Progenitor cell of endocrine pancreas (in vitro differentiated cells): ENCODE results near the gene HAPSTR1. TPM values are rescaled to one million over a fixed set of nuclear protein-coding genes. Genes with fewer than 3 reads are reported as not detected.

Experiments
- DNase-seq: peaks from one replicate; pipeline ENCODE4 v3.0.0; 2021; ENCODE audit warnings: low spot score; ENCODE audit not compliant: unreplicated experiment
- H3K27ac Mint-ChIP-seq: 2 replicates; pipeline ENCODE4 v1.8.0; 2021; ENCODE audit warnings: mild to moderate bottlenecking, moderate library complexity, mixed read lengths
- H3K27me3 Mint-ChIP-seq: 2 replicates; pipeline ENCODE4 v1.8.0; 2021; ENCODE audit warnings: mixed read lengths
- H3K36me3 Mint-ChIP-seq: 2 replicates; pipeline ENCODE4 v1.8.0; 2022; ENCODE audit warnings: mixed read lengths; ENCODE audit not compliant: insufficient read depth
- H3K4me1 Mint-ChIP-seq: 2 replicates; pipeline ENCODE4 v1.8.0; 2021; ENCODE audit warnings: low read depth, mixed read lengths
- H3K4me3 Mint-ChIP-seq: 2 replicates; pipeline ENCODE4 v1.8.0; 2021; ENCODE audit warnings: low read depth, mild to moderate bottlenecking, moderate library complexity, mixed read lengths
- H3K9me3 Mint-ChIP-seq: 2 replicates; pipeline ENCODE4 v1.8.0; 2021; ENCODE audit warnings: low read depth, mixed read lengths
- total RNA-seq: library from RNA; stranded (reverse); gene quantifications from 2 replicates; pipeline ENCODE4 v1.2.1, GENCODE V29; 2021
- TF ChIP-seq, protein P1 (sequence below): fragments of 200-600 bp; sonication (generic); IDR thresholded peaks from one replicate; pipeline ENCODE4 v1.5.0; 2021; ENCODE audit warnings: antibody characterized with exemption, mild to moderate bottlenecking; ENCODE audit not compliant: unreplicated experiment

HAPSTR1 gene
- total RNA-seq, 1 donor from 2014 or later: 79.7 TPM

DNA sequence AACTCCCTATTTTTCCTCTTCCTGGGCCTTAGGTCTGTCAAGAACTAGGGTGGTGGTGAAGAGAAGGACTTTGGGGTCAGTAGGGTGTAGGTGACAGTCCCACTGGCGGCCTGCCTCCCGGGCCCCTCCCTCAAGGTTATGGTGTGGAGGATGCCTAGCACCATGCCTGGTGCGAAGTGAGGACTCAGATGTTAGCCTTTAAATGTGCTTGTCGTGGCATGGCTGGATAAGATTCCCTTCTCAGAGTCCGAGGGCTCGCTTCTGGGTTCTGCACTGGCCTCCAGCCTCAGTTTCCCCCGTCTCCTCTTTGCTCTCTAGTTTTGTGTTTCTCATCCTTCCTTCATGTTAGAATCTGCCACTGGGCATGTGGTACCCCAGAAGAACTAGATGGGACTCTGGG lies 32.0 kb downstream of the HAPSTR1 start:
- H3K27me3 Mint-ChIP-seq: no peaks in the 10 kb centered on the region
- no peak for DNase-seq
- H3K27ac Mint-ChIP-seq: no peak overlapping the region
- H3K9me3 Mint-ChIP-seq: no peaks in the 10 kb centered on the region
- no peak overlapping the region for H3K4me3 Mint-ChIP-seq
- H3K4me1 Mint-ChIP-seq: peaks cover 5% of the 10 kb centered on the region
- H3K36me3 Mint-ChIP-seq: peaks cover 13% of the 10 kb centered on the region
- TF ChIP-seq, protein P1, sequence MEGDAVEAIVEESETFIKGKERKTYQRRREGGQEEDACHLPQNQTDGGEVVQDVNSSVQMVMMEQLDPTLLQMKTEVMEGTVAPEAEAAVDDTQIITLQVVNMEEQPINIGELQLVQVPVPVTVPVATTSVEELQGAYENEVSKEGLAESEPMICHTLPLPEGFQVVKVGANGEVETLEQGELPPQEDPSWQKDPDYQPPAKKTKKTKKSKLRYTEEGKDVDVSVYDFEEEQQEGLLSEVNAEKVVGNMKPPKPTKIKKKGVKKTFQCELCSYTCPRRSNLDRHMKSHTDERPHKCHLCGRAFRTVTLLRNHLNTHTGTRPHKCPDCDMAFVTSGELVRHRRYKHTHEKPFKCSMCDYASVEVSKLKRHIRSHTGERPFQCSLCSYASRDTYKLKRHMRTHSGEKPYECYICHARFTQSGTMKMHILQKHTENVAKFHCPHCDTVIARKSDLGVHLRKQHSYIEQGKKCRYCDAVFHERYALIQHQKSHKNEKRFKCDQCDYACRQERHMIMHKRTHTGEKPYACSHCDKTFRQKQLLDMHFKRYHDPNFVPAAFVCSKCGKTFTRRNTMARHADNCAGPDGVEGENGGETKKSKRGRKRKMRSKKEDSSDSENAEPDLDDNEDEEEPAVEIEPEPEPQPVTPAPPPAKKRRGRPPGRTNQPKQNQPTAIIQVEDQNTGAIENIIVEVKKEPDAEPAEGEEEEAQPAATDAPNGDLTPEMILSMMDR: no peak

DNA sequence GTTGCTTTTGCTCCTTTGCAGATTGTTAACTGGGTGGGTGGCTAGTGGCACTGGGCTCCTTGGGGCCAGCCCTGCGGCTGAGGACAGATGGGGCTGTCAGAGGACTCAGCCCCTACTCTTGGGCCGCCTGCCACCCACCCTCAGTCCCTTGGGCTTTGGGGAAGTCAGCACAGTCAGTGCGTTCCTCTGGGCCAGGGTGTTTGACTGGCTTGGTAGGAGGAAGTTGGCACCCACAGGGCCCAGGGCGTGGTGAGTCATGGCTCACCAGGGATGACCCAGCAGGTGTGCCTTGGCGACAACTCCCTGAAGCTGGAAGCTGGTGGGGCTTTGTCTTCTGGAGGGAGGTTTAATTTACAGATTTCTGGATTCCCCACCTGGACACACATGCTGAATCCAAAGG lies 32.4 kb downstream of the HAPSTR1 start:
- DNase-seq: no peak
- Mint-ChIP-seq H3K36me3 (peaks cover 12% of the 10 kb centered on the region), H3K27ac (no peak overlapping the region)

DNA sequence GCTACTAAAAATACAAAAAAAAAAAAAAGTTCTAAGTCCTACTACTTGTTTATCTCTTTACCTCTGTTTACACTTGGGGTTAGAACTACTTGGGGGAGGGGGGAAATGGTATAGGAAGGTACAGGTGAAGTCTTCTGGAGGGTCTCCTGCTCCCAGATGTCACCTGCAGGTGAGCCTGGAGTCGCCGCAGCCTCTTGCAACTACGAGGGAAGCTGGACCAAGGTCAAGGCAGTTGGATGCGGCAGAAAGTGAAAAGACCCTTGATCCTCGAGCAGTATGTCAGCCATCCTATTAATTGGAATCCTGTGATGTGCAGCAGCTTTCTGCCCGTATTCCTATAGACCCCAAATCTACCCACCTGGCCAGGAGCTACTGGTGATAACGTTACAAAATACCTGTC lies 33.0 kb downstream of the HAPSTR1 start:
- peaks cover 5% of the 10 kb centered on the region for H3K4me1 Mint-ChIP-seq
- H3K9me3 Mint-ChIP-seq: no peaks in the 10 kb centered on the region
- H3K4me3 Mint-ChIP-seq: no peak overlapping the region
- TF ChIP-seq, protein P1: no peak
- no peaks in the 10 kb centered on the region for H3K27me3 Mint-ChIP-seq
- peak overlapping the region; percentile 73 for H3K27ac Mint-ChIP-seq
- peaks cover 11% of the 10 kb centered on the region for H3K36me3 Mint-ChIP-seq
- DNase-seq: no peak

More for the DNA sequence above, 32.4 kb downstream of the HAPSTR1 start:
- Mint-ChIP-seq H3K27me3 (no peaks in the 10 kb centered on the region), H3K9me3 (no peaks in the 10 kb centered on the region), H3K4me3 (no peak overlapping the region), H3K4me1 (peaks cover 4% of the 10 kb centered on the region)
- TF ChIP-seq, protein P1: no peak

DNA sequence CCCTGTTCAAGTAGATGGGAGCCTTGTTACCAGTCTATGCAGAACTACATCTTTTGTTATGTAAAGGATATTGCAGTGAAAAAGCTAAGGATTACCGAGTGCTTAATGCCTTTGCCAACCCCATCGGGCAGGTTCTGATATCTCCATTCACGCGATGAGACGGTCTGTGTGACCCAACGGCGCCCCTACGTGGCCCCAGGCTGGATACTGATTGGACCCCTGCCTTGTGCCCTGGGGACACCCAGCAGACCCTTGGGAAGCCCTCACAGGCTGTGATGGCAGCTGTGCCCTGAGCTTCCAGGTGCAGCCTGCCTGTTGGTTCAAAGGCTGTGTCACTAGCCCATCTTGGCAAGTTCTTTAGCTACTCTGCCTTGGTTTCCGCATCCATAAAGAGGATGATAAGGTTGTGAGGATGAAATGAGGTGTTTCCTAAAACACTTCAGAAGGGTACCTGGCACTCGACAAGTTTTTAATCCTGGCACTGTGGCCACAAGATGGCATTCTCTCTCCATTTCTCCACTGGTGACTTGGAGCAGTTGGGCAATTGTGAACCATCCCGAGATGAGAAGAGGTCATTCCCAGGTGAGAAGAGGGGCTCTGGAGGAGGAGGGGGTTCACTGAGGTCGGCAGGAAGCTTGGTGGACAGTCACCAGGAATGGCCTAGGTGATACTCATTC lies 33.6 kb downstream of the HAPSTR1 start:
- H3K9me3 Mint-ChIP-seq: no peaks in the 10 kb centered on the region
- H3K4me3 Mint-ChIP-seq: no peak overlapping the region
- H3K4me1 Mint-ChIP-seq: peaks cover 5% of the 10 kb centered on the region
- TF ChIP-seq, protein P1: no peak
- no peak overlapping the region for H3K27ac Mint-ChIP-seq
- peaks cover 9% of the 10 kb centered on the region for H3K36me3 Mint-ChIP-seq
- no peak for DNase-seq
- no peaks in the 10 kb centered on the region for H3K27me3 Mint-ChIP-seq

DNA sequence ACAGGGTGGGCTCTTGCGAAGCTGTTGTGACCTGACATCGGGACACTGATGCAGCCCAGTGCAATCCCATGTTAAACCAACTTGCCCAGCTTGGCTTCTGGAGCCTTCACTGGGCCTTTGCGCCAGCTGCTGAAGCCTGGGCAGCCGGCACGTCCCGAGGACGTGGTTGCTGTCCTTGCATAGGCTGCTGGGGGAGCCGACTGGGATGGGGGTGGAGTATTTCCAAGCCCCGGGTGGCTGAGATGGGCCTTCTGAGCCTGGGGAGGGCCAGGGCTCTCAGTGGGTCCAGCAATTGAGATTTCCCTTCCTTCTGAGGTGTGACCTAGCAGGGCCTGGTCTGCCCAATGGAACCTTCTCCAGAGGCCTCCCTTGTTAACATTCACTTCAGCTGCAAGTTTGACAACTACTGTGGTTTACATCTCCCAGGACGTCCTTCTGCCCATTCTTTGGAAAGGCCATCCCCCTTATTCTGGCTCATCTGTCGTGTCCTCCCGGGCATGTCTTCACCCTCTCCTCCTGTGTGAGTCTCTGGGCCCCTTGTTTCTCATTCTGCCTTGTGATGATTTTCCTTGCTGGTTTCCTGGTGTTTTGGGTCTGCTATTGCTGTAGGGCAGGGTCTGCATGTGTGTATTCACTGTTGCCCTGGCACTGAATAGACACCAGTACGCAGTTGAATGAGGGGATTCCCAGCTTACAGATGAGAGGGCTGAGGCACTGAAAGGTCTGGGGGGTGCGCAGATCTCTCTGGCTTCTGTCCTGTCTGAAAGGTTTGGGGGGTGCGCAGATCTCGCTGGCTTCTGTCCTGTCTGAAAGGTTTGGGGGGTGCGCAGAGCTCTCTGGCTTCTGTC lies 34.4 kb downstream of the HAPSTR1 start:
- H3K27ac Mint-ChIP-seq: no peak overlapping the region

More for the DNA sequence above, 34.4 kb downstream of the HAPSTR1 start:
- Mint-ChIP-seq H3K36me3 (peaks cover 9% of the 10 kb centered on the region), H3K9me3 (no peaks in the 10 kb centered on the region), H3K27me3 (no peaks in the 10 kb centered on the region), H3K4me3 (no peak overlapping the region), H3K4me1 (peaks cover 5% of the 10 kb centered on the region)
- no peak for DNase-seq
- TF ChIP-seq, protein P1: no peak
